GM23338 (cell line): ENCODE data around the gene INPP4A. TPM values are rescaled to one million over a fixed set of nuclear protein-coding genes. Genes with fewer than 3 reads are reported as not detected.

Experiments
- ATAC-seq: fragments of 200-7000 bp; cut with Tn5 transposase; 3 replicates; pipeline ENCODE4 v1.9.1; 2020
- DNase-seq: peaks from one replicate; pipeline ENCODE4 v3.0.0-alpha.2; 2015; ENCODE audit warnings: low spot score
- H2AFZ ChIP-seq: fragments of 200-600 bp; sonication (generic); 2 replicates; pipeline ENCODE4 v1.8.0; 2016; ENCODE audit warnings: antibody characterized with exemption, mild to moderate bottlenecking, moderate library complexity
- H3F3A ChIP-seq: fragments of 200-600 bp; sonication (generic); replicated peaks from 2 replicates; pipeline ENCODE4 v1.8.0; 2017; ENCODE audit warnings: antibody characterized with exemption, mixed run types, low read depth
- H3K27ac ChIP-seq: fragments of 200-600 bp; sonication (generic); 2 replicates; pipeline ENCODE4 v1.6.1; 2016; ENCODE audit warnings: low read depth
- H3K27me3 ChIP-seq: fragments of 200-600 bp; sonication (generic); 2 replicates; pipeline ENCODE4 v1.8.0; 2016; ENCODE audit warnings: mild to moderate bottlenecking, mixed run types, moderate library complexity; ENCODE audit not compliant: insufficient read depth
- H3K36me3 ChIP-seq: fragments of 200-600 bp; sonication (generic); 2 replicates; pipeline ENCODE4 v1.8.0; 2016; ENCODE audit warnings: mild to moderate bottlenecking; ENCODE audit not compliant: insufficient read depth
- H3K4me1 ChIP-seq: fragments of 200-600 bp; sonication (generic); 2 replicates; pipeline ENCODE4 v1.8.0; 2016; ENCODE audit warnings: mild to moderate bottlenecking, moderate library complexity; ENCODE audit not compliant: insufficient read depth
- H3K4me2 ChIP-seq: fragments of 200-600 bp; sonication (generic); 2 replicates; pipeline ENCODE4 v1.7.1; 2017; ENCODE audit warnings: mixed run types
- H3K4me3 ChIP-seq: fragments of 200-600 bp; sonication (generic); 2 replicates; pipeline ENCODE4 v1.6.1; 2016; ENCODE audit warnings: mixed run types
- H3K79me2 ChIP-seq: fragments of 200-600 bp; sonication (generic); replicated peaks from 2 replicates; pipeline ENCODE4 v1.8.0; 2017; ENCODE audit warnings: mild to moderate bottlenecking; ENCODE audit not compliant: insufficient read depth
- H3K9me2 ChIP-seq: fragments of 200-600 bp; sonication (generic); 2 replicates; pipeline ENCODE4 v1.8.0; 2017; ENCODE audit not compliant: insufficient read depth
- H4K20me1 ChIP-seq: fragments of 200-600 bp; sonication (generic); replicated peaks from 2 replicates; pipeline ENCODE4 v1.8.0; 2017; ENCODE audit warnings: mild to moderate bottlenecking; ENCODE audit not compliant: insufficient read depth
- H3K27ac Mint-ChIP-seq: 2 replicates; pipeline ENCODE4 v1.8.0; 2020; ENCODE audit warnings: inconsistent platforms, mild to moderate bottlenecking, moderate library complexity, mixed read lengths
- H3K27me3 Mint-ChIP-seq: 3 replicates; pipeline ENCODE4 v1.8.0; 2022; ENCODE audit warnings: low read depth, mild to moderate bottlenecking, moderate library complexity, mixed read lengths, inconsistent platforms; ENCODE audit not compliant: insufficient read depth, poor library complexity
- H3K36me3 Mint-ChIP-seq: 3 replicates; pipeline ENCODE4 v1.8.0; 2021; ENCODE audit warnings: low read depth, mild to moderate bottlenecking, inconsistent platforms, moderate library complexity, mixed read lengths
- H3K4me1 Mint-ChIP-seq: 3 replicates; pipeline ENCODE4 v1.8.0; 2020; ENCODE audit warnings: mild to moderate bottlenecking, inconsistent platforms, mixed read lengths
- H3K4me3 Mint-ChIP-seq: 3 replicates; pipeline ENCODE4 v1.8.0; 2021; ENCODE audit warnings: moderate library complexity, mild to moderate bottlenecking, inconsistent platforms, mixed read lengths
- H3K9me3 Mint-ChIP-seq: 3 replicates; pipeline ENCODE4 v1.8.0; 2020; ENCODE audit warnings: moderate library complexity, mild to moderate bottlenecking, inconsistent platforms, mixed read lengths
- CREB1 ChIP-seq: fragments of 250-450 bp; sonication (Bioruptor Pico); IDR thresholded peaks from 2 replicates; pipeline ENCODE4 v1.5.0; 2020; ENCODE audit warnings: low read depth, mild to moderate bottlenecking, moderate library complexity
- EZH2 ChIP-seq: fragments of 200-600 bp; sonication (generic); IDR thresholded peaks from one replicate; pipeline ENCODE4 v1.8.0; 2017; ENCODE audit warnings: antibody characterized with exemption, mild to moderate bottlenecking, low read depth; ENCODE audit not compliant: unreplicated experiment
- JUNB ChIP-seq: IDR thresholded peaks from one replicate; pipeline ENCODE4 v1.6.1; 2016; ENCODE audit warnings: antibody characterized with exemption; ENCODE audit not compliant: unreplicated experiment
- NANOG ChIP-seq: IDR thresholded peaks from 2 replicates; pipeline ENCODE4 v1.6.1; 2016; ENCODE audit warnings: antibody characterized with exemption, borderline replicate concordance
- ZNF331 ChIP-seq: fragments of 250-450 bp; sonication (Bioruptor Pico); IDR thresholded peaks from 2 replicates; pipeline ENCODE4 v1.5.0; 2020; ENCODE audit warnings: low read depth, mild to moderate bottlenecking, moderate library complexity
- polyA plus RNA-seq: library from polyadenylated mRNA; unstranded; fragments of >200 nt; fragmentation: Nextera tagmentation; extraction: Ambion mirVana; gene quantifications from 2 replicates; pipeline ENCODE4 v1.2.1, GENCODE V29; 2016
- total RNA-seq: library from RNA; depleted of rRNA; stranded (reverse); fragments of >200 nt; shearing (Covaris generic); gene quantifications from 2 replicates; pipeline ENCODE4 v1.2.3, GENCODE V29; 2014
- TF ChIP-seq, protein P1 (sequence below), 2 experiments: fragments of 200-600 bp in 1 of 2; sonication (generic) in 1 of 2; conservative IDR thresholded peaks; 2 replicates each; pipeline versions ENCODE4 v1.5.1 to v1.6.1; 2016 to 2017; ENCODE audit warnings: antibody characterized with exemption in 2 of 2, low read depth in 2 of 2, mild to moderate bottlenecking in 2 of 2, moderate library complexity in 1 of 2
- TF ChIP-seq, protein P2 (sequence below): fragments of 250-450 bp; sonication (Bioruptor Pico); IDR thresholded peaks from 2 replicates; pipeline ENCODE4 v1.5.0; 2020; ENCODE audit warnings: mild to moderate bottlenecking, moderate library complexity
- TF ChIP-seq, protein P3 (sequence below): IDR thresholded peaks from one replicate; pipeline ENCODE4 v1.6.1; 2018; ENCODE audit warnings: antibody characterized with exemption; ENCODE audit not compliant: unreplicated experiment
- TF ChIP-seq, protein P4 (sequence below): IDR thresholded peaks from 2 replicates; pipeline ENCODE4 v1.6.1; 2016; ENCODE audit warnings: antibody characterized with exemption

INPP4A gene
- total and polyA plus RNA-seq, 2 experiments from 2014 or later, result 8.5 to 36.9 TPM

DNA sequence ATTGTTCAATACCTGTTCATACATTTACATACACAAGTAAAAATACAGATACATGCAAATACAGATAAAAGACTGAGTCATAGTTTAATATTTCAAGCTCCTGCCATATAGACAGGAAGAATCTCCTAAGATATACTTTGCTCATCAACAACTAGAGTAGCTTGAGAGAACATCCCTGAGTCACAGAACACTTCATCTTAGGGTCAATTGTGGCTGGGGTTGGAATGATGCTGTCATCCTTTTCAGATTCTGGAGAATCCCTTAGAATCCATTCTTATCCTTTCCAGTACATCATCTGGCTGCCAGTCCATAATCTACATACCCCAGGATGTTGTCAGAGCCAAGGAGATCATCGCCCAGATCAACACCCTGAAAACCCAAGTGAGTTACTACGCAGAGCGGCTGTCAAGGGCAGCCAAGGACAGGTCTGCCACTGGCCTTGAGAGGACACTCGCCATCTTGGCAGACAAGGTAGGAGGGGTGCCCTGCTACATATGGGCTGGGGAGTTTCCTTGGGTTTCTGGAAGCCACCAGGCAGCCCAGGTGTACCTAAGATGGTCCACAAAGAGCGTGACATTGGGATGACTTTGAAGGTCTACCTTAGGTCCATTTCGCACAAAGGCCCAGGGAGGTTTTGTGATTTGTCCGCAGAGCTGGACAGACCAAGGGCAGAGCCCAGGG is 108.0 kb downstream of the INPP4A start:
- Mint-ChIP-seq H3K4me3 (no peak overlapping the region), H3K27ac (no peak overlapping the region; the same call in 1 of the 2 replicates), H3K9me3 (no peaks in the 10 kb centered on the region), H3K27me3 (peaks cover 6% of the 10 kb centered on the region), H3K36me3 (peaks cover 37% of the 10 kb centered on the region), H3K4me1 (no peaks in the 10 kb centered on the region)
- no peak for DNase-seq
- no peaks in the 10 kb centered on the region for H3K9me2 ChIP-seq
- TF ChIP-seq, protein P1, sequence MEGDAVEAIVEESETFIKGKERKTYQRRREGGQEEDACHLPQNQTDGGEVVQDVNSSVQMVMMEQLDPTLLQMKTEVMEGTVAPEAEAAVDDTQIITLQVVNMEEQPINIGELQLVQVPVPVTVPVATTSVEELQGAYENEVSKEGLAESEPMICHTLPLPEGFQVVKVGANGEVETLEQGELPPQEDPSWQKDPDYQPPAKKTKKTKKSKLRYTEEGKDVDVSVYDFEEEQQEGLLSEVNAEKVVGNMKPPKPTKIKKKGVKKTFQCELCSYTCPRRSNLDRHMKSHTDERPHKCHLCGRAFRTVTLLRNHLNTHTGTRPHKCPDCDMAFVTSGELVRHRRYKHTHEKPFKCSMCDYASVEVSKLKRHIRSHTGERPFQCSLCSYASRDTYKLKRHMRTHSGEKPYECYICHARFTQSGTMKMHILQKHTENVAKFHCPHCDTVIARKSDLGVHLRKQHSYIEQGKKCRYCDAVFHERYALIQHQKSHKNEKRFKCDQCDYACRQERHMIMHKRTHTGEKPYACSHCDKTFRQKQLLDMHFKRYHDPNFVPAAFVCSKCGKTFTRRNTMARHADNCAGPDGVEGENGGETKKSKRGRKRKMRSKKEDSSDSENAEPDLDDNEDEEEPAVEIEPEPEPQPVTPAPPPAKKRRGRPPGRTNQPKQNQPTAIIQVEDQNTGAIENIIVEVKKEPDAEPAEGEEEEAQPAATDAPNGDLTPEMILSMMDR (conservative IDR thresholded peaks at IDR 0.05; ENCODE audit: low read depth in 2 of 2), result no peak
- TF ChIP-seq, protein P2, sequence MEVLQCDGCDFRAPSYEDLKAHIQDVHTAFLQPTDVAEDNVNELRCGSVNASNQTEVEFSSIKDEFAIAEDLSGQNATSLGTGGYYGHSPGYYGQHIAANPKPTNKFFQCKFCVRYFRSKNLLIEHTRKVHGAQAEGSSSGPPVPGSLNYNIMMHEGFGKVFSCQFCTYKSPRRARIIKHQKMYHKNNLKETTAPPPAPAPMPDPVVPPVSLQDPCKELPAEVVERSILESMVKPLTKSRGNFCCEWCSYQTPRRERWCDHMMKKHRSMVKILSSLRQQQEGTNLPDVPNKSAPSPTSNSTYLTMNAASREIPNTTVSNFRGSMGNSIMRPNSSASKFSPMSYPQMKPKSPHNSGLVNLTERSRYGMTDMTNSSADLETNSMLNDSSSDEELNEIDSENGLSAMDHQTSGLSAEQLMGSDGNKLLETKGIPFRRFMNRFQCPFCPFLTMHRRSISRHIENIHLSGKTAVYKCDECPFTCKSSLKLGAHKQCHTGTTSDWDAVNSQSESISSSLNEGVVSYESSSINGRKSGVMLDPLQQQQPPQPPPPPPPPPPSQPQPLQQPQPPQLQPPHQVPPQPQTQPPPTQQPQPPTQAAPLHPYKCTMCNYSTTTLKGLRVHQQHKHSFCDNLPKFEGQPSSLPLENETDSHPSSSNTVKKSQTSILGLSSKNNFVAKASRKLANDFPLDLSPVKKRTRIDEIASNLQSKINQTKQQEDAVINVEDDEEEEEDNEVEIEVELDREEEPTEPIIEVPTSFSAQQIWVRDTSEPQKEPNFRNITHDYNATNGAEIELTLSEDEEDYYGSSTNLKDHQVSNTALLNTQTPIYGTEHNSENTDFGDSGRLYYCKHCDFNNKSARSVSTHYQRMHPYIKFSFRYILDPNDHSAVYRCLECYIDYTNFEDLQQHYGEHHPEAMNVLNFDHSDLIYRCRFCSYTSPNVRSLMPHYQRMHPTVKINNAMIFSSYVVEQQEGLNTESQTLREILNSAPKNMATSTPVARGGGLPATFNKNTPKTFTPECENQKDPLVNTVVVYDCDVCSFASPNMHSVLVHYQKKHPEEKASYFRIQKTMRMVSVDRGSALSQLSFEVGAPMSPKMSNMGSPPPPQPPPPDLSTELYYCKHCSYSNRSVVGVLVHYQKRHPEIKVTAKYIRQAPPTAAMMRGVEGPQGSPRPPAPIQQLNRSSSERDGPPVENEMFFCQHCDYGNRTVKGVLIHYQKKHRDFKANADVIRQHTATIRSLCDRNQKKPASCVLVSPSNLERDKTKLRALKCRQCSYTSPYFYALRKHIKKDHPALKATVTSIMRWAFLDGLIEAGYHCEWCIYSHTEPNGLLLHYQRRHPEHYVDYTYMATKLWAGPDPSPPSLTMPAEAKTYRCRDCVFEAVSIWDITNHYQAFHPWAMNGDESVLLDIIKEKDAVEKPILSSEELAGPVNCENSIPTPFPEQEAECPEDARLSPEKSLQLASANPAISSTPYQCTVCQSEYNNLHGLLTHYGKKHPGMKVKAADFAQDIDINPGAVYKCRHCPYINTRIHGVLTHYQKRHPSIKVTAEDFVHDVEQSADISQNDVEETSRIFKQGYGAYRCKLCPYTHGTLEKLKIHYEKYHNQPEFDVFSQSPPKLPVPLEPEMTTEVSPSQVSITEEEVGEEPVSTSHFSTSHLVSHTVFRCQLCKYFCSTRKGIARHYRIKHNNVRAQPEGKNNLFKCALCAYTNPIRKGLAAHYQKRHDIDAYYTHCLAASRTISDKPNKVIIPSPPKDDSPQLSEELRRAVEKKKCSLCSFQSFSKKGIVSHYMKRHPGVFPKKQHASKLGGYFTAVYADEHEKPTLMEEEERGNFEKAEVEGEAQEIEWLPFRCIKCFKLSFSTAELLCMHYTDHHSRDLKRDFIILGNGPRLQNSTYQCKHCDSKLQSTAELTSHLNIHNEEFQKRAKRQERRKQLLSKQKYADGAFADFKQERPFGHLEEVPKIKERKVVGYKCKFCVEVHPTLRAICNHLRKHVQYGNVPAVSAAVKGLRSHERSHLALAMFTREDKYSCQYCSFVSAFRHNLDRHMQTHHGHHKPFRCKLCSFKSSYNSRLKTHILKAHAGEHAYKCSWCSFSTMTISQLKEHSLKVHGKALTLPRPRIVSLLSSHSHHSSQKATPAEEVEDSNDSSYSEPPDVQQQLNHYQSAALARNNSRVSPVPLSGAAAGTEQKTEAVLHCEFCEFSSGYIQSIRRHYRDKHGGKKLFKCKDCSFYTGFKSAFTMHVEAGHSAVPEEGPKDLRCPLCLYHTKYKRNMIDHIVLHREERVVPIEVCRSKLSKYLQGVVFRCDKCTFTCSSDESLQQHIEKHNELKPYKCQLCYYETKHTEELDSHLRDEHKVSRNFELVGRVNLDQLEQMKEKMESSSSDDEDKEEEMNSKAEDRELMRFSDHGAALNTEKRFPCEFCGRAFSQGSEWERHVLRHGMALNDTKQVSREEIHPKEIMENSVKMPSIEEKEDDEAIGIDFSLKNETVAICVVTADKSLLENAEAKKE, result no peak
- TF ChIP-seq JUNB (no peak), NANOG (no peak), ZNF331 (CRISPR knock-in tag) (no peak), EZH2 (no peak), CREB1 (CRISPR knock-in tag) (no peak)
- TF ChIP-seq, protein P3, sequence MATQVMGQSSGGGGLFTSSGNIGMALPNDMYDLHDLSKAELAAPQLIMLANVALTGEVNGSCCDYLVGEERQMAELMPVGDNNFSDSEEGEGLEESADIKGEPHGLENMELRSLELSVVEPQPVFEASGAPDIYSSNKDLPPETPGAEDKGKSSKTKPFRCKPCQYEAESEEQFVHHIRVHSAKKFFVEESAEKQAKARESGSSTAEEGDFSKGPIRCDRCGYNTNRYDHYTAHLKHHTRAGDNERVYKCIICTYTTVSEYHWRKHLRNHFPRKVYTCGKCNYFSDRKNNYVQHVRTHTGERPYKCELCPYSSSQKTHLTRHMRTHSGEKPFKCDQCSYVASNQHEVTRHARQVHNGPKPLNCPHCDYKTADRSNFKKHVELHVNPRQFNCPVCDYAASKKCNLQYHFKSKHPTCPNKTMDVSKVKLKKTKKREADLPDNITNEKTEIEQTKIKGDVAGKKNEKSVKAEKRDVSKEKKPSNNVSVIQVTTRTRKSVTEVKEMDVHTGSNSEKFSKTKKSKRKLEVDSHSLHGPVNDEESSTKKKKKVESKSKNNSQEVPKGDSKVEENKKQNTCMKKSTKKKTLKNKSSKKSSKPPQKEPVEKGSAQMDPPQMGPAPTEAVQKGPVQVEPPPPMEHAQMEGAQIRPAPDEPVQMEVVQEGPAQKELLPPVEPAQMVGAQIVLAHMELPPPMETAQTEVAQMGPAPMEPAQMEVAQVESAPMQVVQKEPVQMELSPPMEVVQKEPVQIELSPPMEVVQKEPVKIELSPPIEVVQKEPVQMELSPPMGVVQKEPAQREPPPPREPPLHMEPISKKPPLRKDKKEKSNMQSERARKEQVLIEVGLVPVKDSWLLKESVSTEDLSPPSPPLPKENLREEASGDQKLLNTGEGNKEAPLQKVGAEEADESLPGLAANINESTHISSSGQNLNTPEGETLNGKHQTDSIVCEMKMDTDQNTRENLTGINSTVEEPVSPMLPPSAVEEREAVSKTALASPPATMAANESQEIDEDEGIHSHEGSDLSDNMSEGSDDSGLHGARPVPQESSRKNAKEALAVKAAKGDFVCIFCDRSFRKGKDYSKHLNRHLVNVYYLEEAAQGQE, result no peak
- TF ChIP-seq, protein P4, sequence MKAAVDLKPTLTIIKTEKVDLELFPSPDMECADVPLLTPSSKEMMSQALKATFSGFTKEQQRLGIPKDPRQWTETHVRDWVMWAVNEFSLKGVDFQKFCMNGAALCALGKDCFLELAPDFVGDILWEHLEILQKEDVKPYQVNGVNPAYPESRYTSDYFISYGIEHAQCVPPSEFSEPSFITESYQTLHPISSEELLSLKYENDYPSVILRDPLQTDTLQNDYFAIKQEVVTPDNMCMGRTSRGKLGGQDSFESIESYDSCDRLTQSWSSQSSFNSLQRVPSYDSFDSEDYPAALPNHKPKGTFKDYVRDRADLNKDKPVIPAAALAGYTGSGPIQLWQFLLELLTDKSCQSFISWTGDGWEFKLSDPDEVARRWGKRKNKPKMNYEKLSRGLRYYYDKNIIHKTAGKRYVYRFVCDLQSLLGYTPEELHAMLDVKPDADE, result no peak
- H4K20me1 ChIP-seq, result peaks cover 7% of the 10 kb centered on the region; the same call in 1 of the 2 replicates
- no peak overlapping the region for H3K27ac ChIP-seq
- no peaks in the 10 kb centered on the region for H3K4me1 ChIP-seq
- no peaks in the 10 kb centered on the region for H3F3A ChIP-seq
- H3K36me3 ChIP-seq, result no peaks in the 10 kb centered on the region; the same call in 1 of the 2 replicates
- H2AFZ ChIP-seq, result no peak overlapping the region
- no peaks in the 10 kb centered on the region for H3K79me2 ChIP-seq
- H3K4me3 ChIP-seq, result no peak overlapping the region
- no peak for ATAC-seq
- no peaks in the 10 kb centered on the region for H3K27me3 ChIP-seq
- H3K4me2 ChIP-seq, result no peak overlapping the region
